A549 treated with DMSO at 1 μM for 4 hours (cell line): ENCODE measurements around the gene YBX2. TPM values are rescaled to one million over a fixed set of nuclear protein-coding genes. Genes with fewer than 3 reads are reported as not detected.

Experiments used
- total RNA-seq: library from RNA; stranded (reverse); fragments of 200-300 nt; extraction: Qiagen RNA extraction; gene quantifications from 5 replicates; pipeline ENCODE4 v1.2.3, GENCODE V29; 2022; ENCODE audit warnings: low read depth

The YBX2 gene
- total RNA-seq, 1 experiment from 2014 or later, result 0.60 TPM

Other genes starting within 250 kb of the YBX2 start
- gene CLEC10A, start 214.4 kb downstream of the YBX2 start, total RNA-seq, result not detected in 5 replicates
- 0.07 to 0.19 TPM in 2 of 5 replicates, not detected in the others for gene ASGR2, start 179.8 kb downstream of the YBX2 start, total RNA-seq
- gene ASGR1, start 115.3 kb downstream of the YBX2 start, total RNA-seq, result 1.1 to 1.7 TPM (median 1.2 TPM) in 5 replicates
- gene DLG4, start 74.8 kb downstream of the YBX2 start, total RNA-seq, result 7.3 to 9.7 TPM (median 8.5 TPM) in 5 replicates
- gene ACADVL, start 74.7 kb downstream of the YBX2 start, total RNA-seq, result 339 to 466 TPM (median 425 TPM) in 5 replicates
- 31.4 to 43.0 TPM (median 35.3 TPM) in 5 replicates for gene DVL2, start 60.1 kb downstream of the YBX2 start, total RNA-seq
- gene PHF23, start 55.2 kb downstream of the YBX2 start, total RNA-seq, result 90.3 to 102 TPM (median 93.3 TPM) in 5 replicates
- 605 to 729 TPM (median 704 TPM) in 5 replicates for gene GABARAP, start 52.2 kb downstream of the YBX2 start, total RNA-seq
- gene CTDNEP1, start 42.9 kb downstream of the YBX2 start, total RNA-seq, result 208 to 246 TPM (median 226 TPM) in 5 replicates
- 116 to 129 TPM (median 124 TPM) in 5 replicates for gene ELP5, start 42.4 kb downstream of the YBX2 start, total RNA-seq
- gene CLDN7, start 32.2 kb downstream of the YBX2 start, total RNA-seq, result 0.63 to 0.91 TPM (median 0.76 TPM) in 5 replicates
- 0.13 to 0.27 TPM (median 0.16 TPM) in 5 replicates for gene SLC2A4, start 12.9 kb downstream of the YBX2 start, total RNA-seq
- 1,614 to 1,831 TPM (median 1,704 TPM) in 5 replicates for gene EIF5A, start 13.0 kb upstream of the YBX2 start, total RNA-seq
- gene GPS2, start 20.7 kb upstream of the YBX2 start, total RNA-seq, result 75.1 to 106 TPM (median 95.2 TPM) in 5 replicates
- gene NEURL4, start 34.7 kb upstream of the YBX2 start, total RNA-seq, result 27.1 to 33.9 TPM (median 31.9 TPM) in 5 replicates
- 3.9 to 7.6 TPM (median 4.2 TPM) in 5 replicates for gene ACAP1, start 41.9 kb upstream of the YBX2 start, total RNA-seq
- gene KCTD11, start 57.5 kb upstream of the YBX2 start, total RNA-seq, result 12.5 to 15.9 TPM (median 13.7 TPM) in 5 replicates
- not detected in 5 replicates for gene TMEM95, start 60.5 kb upstream of the YBX2 start, total RNA-seq
- 1.3 to 1.8 TPM (median 1.6 TPM) in 5 replicates for gene TNK1, start 86.5 kb upstream of the YBX2 start, total RNA-seq
- 34.1 to 39.8 TPM (median 34.4 TPM) in 5 replicates for gene PLSCR3, start 99.9 kb upstream of the YBX2 start, total RNA-seq
- gene TMEM256, start 109.5 kb upstream of the YBX2 start, total RNA-seq, result 181 to 226 TPM (median 200 TPM) in 5 replicates
- 15.4 to 21.5 TPM (median 18.0 TPM) in 5 replicates for gene NLGN2, start 113.2 kb upstream of the YBX2 start, total RNA-seq
- gene SPEM1, start 125.7 kb upstream of the YBX2 start, total RNA-seq, result 0.08 TPM in 1 of 5 replicates, not detected in the others
- 0.07 TPM in 1 of 5 replicates, not detected in the others for gene SPEM2, start 131.0 kb upstream of the YBX2 start, total RNA-seq
- gene SPEM3, start 134.2 kb upstream of the YBX2 start, total RNA-seq, result 0.03 TPM in 2 of 5 replicates, not detected in the others
- gene TMEM102, start 140.8 kb upstream of the YBX2 start, total RNA-seq, result 10.3 to 13.9 TPM (median 12.1 TPM) in 5 replicates
- 0.86 to 1.3 TPM (median 1.1 TPM) in 5 replicates for gene FGF11, start 144.9 kb upstream of the YBX2 start, total RNA-seq
- gene CHRNB1, start 150.4 kb upstream of the YBX2 start, total RNA-seq, result 5.4 to 7.8 TPM (median 7.1 TPM) in 5 replicates
- 21.4 to 26.2 TPM (median 24.4 TPM) in 5 replicates for gene ZBTB4, start 185.0 kb upstream of the YBX2 start, total RNA-seq
- gene SLC35G6, start 186.8 kb upstream of the YBX2 start, total RNA-seq, result not detected in 5 replicates
- gene POLR2A, start 189.7 kb upstream of the YBX2 start, total RNA-seq, result 69.1 to 95.1 TPM (median 80.5 TPM) in 5 replicates